Adrenal gland (tissue), 12 donors: ENCODE measurements around the gene DIPK2A. TPM values are rescaled to one million over a fixed set of nuclear protein-coding genes. Genes with fewer than 3 reads are reported as not detected.

Experiments
- DNase-seq, 7 donors: peaks; one replicate each; pipeline ENCODE4 v3.0.0-alpha.2; 2019 to 2020
- H3K27ac ChIP-seq, 5 donors: fragments of 200-600 bp; sonication (generic) in 4 of 5; 1 replicate in 3 of 5; 2 replicates in 2 of 5; pipeline versions ENCODE4 v1.5.1 to v1.8.0; 2016 to 2020; ENCODE audit warnings: mild to moderate bottlenecking in 1 of 5
- H3K27me3 ChIP-seq: fragments of 200-600 bp; 2 replicates; pipeline ENCODE4 v1.8.0; 2021
- H3K36me3 ChIP-seq, 2 donors: fragments of 200-600 bp; replicated peaks in 1 of 2; 1 replicate in 1 of 2; 2 replicates in 1 of 2; pipeline versions ENCODE4 v1.5.1 to v1.8.0; 2018 to 2022
- H3K4me1 ChIP-seq, 2 donors: fragments of 200-600 bp; replicated peaks in 1 of 2; 1 replicate in 1 of 2; 2 replicates in 1 of 2; pipeline versions ENCODE4 v1.5.1 to v1.8.0; 2018 to 2021
- H3K4me3 ChIP-seq, 4 donors: fragments of 200-600 bp; sonication (generic) in 3 of 4; one replicate each; pipeline ENCODE4 v1.5.1; 2016 to 2018
- H3K9me3 ChIP-seq, 3 donors: fragments of 200-600 bp; sonication (generic) in 1 of 3; replicated peaks in 1 of 3; 1 replicate in 2 of 3; 2 replicates in 1 of 3; pipeline versions ENCODE4 v1.5.1 to v1.8.0; 2016 to 2021
- POLR2A ChIP-seq, 2 donors: fragments of 450-650 bp; IDR thresholded peaks; one replicate each; pipeline ENCODE4 v1.6.1; 2017; ENCODE audit warnings: antibody characterized with exemption in 2 of 2, mild to moderate bottlenecking in 2 of 2, moderate library complexity in 1 of 2
- WGBS, 4 donors: extraction: QIAGEN DNeasy Blood & Tissue Kit in 2 of 4; methylation state at CpG; one replicate each; pipeline versions ENCODE4 v1.1.5 to v1.1.7; 2013 to 2017; 5-methylcytosine and 5-hydroxymethylcytosine counted together
- intact Hi-C, 2 donors: fragments of 100-400 bp; cut with DNase I; formaldehyde crosslinking; loops; one replicate each; pipeline versions ENCODE4 v1.14.1 to v1.15.0; 2022 to 2023
- polyA plus RNA-seq, 3 donors: library from polyadenylated mRNA; stranded (reverse); fragments of 200-250 nt in 2 of 3; fragments of 350-450 nt in 1 of 3; fragmentation: Illumina TruSeq in 1 of 3; extraction: RNeasy Lipid Tissue Mini Kit (QIAGEN cat#74804) in 1 of 3; gene quantifications; one replicate each; pipeline ENCODE4 v1.2.3, GENCODE V29; 2013 to 2014
- total RNA-seq, 9 donors: library from RNA; depleted of rRNA in 4 of 9; stranded (reverse); fragments of >200 nt in 4 of 9; fragments of 120-200 nt in 1 of 9; fragmentation: NEBNext Ultra II Directional in 1 of 9; extraction: Animal tissue kit (Norgen Biotek cat#: 25700) in 1 of 9; gene quantifications; one replicate each; pipeline versions ENCODE4 v1.1.0 to v1.2.4, GENCODE V29; 2013 to 2023
- TF ChIP-seq, protein P1 (sequence below), 6 experiments: fragments of 450-650 bp in 4 of 6; fragments of 200-600 bp in 2 of 6; sonication (generic) in 1 of 6; IDR thresholded peaks; 1 replicate in 5 of 6; 2 replicates in 1 of 6; pipeline versions ENCODE4 v1.5.1 to v1.8.0; 2016 to 2021; ENCODE audit warnings: antibody characterized with exemption in 6 of 6, mild to moderate bottlenecking in 2 of 6, moderate library complexity in 1 of 6
- donor health status: healthy with polysubstance abuse.
- donor health status: Bipolar disorder and iron deficiency.
- donor health status: DM: yes; HTN: yes; CAD: no.
- donor health status: DM: no; HTN: no; CAD: no.
- donor health status: DM: no; HTN: no; CAD: no.
- donor health status: DM: yes; HTN: yes; CAD: no.

Gene DIPK2A
- total and polyA plus RNA-seq, 12 donors, result 2.5 to 43.7 (median 19.3) TPM

DNA sequence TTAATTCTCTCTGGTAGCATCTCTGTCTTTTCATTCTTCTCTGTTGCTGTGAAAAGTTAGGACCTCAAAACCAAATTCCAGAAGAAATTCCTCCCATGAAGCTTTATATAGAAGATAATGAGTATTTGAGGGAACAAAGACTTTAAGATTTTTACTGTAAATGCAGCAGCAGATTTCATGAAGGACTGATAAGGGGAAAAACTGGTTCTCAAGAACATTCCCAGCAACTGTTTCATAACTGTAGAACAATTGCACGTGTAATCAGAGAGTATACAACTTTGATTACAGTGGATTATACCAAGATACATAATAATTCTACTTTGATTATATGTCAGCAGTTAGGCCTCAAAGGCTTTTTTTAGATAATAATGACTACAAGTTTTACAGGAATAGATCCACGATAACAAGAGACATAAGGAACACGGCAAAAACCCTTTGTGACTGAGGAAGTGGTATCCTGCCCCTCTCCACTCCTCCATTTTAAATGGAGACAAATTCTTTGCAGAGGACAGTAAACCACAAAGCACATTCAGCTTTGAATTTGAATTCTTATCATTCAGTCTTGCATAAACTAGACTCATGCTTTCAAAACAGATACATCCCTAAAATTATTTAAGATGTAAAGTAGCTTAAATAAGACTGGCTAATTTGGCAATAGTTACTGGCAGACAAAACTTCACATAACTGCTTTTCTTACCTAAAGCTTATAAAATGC is 42.9 kb upstream of the DIPK2A start:
- Histone ChIP-seq H3K27me3 (no peaks in the 10 kb centered on the region), H3K4me3 (no peak overlapping the region), H3K4me1 (no peaks in the 10 kb centered on the region), H3K27ac (no peak overlapping the region), H3K36me3 (no peaks in the 10 kb centered on the region), H3K9me3 (no peaks in the 10 kb centered on the region)
- 62 to 89% (median 83%) methylated on average over 3 of the region's 3 CpGs for WGBS, 4 donors
- intact Hi-C loops, result no loop called here
- DNase-seq, result no peak
- no peak for TF ChIP-seq POLR2A (IDR thresholded peaks at IDR 0.05)
- TF ChIP-seq, protein P1, sequence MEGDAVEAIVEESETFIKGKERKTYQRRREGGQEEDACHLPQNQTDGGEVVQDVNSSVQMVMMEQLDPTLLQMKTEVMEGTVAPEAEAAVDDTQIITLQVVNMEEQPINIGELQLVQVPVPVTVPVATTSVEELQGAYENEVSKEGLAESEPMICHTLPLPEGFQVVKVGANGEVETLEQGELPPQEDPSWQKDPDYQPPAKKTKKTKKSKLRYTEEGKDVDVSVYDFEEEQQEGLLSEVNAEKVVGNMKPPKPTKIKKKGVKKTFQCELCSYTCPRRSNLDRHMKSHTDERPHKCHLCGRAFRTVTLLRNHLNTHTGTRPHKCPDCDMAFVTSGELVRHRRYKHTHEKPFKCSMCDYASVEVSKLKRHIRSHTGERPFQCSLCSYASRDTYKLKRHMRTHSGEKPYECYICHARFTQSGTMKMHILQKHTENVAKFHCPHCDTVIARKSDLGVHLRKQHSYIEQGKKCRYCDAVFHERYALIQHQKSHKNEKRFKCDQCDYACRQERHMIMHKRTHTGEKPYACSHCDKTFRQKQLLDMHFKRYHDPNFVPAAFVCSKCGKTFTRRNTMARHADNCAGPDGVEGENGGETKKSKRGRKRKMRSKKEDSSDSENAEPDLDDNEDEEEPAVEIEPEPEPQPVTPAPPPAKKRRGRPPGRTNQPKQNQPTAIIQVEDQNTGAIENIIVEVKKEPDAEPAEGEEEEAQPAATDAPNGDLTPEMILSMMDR (IDR thresholded peaks at IDR 0.05), result no peak

DNA sequence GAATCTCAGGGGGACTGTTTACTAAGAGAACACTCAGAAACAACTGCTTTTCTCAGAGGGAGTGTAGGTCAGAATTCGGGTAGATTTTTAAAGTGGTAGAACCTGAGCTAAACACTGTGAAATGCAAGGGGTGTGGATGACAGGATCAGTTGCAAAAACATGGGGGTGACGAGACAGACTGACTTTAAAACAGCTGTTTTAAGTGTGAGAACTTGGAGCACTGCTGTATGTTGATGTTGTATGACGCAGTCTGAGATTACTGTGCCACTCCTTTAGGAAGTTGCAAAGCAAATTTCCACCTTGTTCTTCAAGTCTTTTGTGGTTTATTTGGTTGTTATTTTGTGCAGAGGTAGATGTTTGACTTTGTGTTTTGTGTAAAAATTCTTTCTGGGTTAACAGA is 36.8 kb upstream of the DIPK2A start:
- Histone ChIP-seq H3K27ac (no peak overlapping the region), H3K27me3 (no peaks in the 10 kb centered on the region), H3K36me3 (no peaks in the 10 kb centered on the region), H3K4me3 (no peak overlapping the region), H3K9me3 (no peaks in the 10 kb centered on the region), H3K4me1 (no peaks in the 10 kb centered on the region)
- intact Hi-C loops, result no loop called here
- no peak for TF ChIP-seq POLR2A (IDR thresholded peaks at IDR 0.05)
- no peak for DNase-seq
- WGBS, 4 donors, result 32 to 74% (median 57%) methylated on average over 3 of the region's 3 CpGs

DNA sequence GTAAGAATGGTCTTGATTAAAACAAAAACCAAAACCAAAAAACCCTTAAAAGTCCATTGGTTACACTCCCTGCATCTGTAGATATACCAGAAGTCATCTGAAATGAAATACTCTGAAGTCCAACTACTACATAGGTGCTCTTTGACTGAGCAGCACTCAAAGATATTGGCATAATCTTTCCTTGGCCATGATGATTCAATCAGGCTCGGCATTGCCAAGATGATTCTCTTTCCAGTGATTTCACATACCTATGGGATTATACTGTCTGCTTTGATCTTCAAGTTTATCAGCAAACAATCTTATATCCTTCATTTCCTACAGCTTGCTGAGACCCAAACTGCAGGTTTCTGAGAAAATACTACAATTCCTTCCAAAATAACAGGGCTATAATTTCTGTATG is 35.9 kb upstream of the DIPK2A start:
- 47 to 72% (median 58%) methylated on average over 1 of the region's 1 CpG for whole genome bisulfite sequencing, 4 donors
- no peaks in the 10 kb centered on the region for H3K9me3 ChIP-seq
- H3K36me3 ChIP-seq, result no peaks in the 10 kb centered on the region
- no peaks in the 10 kb centered on the region for H3K4me1 ChIP-seq
- no peak for DNase-seq
- H3K27ac ChIP-seq, result no peak overlapping the region
- H3K27me3 ChIP-seq, result no peaks in the 10 kb centered on the region
- intact Hi-C loops, result no loop called here
- H3K4me3 ChIP-seq, result no peak overlapping the region
- TF ChIP-seq, protein P1 (IDR thresholded peaks at IDR 0.05), result no peak
- TF ChIP-seq POLR2A (IDR thresholded peaks at IDR 0.05), result no peak

DNA sequence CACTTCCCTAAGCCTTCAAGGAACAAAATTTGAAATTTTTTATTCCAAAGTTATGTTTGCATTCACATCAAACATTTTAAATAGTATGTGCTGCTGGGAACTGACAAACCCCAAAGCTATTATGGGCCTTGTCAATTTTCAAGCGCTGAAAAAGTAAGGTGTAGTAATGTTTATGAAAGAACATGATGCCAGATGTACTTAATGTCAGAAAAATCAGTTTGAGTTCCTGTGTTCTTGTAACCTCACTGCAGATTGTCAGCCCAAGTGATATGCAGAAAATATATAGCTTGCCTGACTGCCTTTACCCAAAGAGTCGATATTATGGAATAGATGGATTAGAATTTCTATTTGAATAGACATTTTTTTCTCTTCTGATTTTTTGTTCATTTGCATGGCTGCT is 20.8 kb upstream of the DIPK2A start:
- Histone ChIP-seq H3K27ac (no peak overlapping the region), H3K4me3 (no peak overlapping the region), H3K27me3 (no peaks in the 10 kb centered on the region), H3K4me1 (no peaks in the 10 kb centered on the region), H3K36me3 (no peaks in the 10 kb centered on the region), H3K9me3 (no peaks in the 10 kb centered on the region)
- no peak for DNase-seq
- 69 to 92% (median 78%) methylated on average over 2 of the region's 2 CpGs for WGBS, 4 donors
- no peak for TF ChIP-seq POLR2A (IDR thresholded peaks at IDR 0.05)
- TF ChIP-seq, protein P1 (IDR thresholded peaks at IDR 0.05), result no peak
- intact Hi-C loops, result loop anchor here in 1 of 2 donors (5.0 kb wide), 1 partner anchor 169 kb away; no protein-coding TSS in a partner anchor
